Neural progenitor cell (in vitro differentiated cells): Measurements from ENCODE around the gene CDKL5. TPM values are rescaled to one million over a fixed set of nuclear protein-coding genes. Genes with fewer than 3 reads are reported as not detected.

Source experiments
- DNase-seq: peaks from one replicate; pipeline ENCODE4 v3.0.0-alpha.2; 2016; ENCODE audit warnings: low spot score
- H2AFZ ChIP-seq: fragments of 200-600 bp; sonication (generic); replicated peaks from 2 replicates; pipeline ENCODE4 v1.6.1; 2016; ENCODE audit warnings: antibody characterized with exemption
- H3F3A ChIP-seq: fragments of 200-600 bp; sonication (generic); 2 replicates; pipeline ENCODE4 v1.6.1; 2016; ENCODE audit warnings: antibody characterized with exemption, low read depth
- H3K27ac ChIP-seq: fragments of 200-600 bp; sonication (generic); 2 replicates; pipeline ENCODE4 v1.5.1; 2016; ENCODE audit warnings: mild to moderate bottlenecking
- H3K27me3 ChIP-seq: fragments of 200-600 bp; sonication (generic); 2 replicates; pipeline ENCODE4 v1.6.1; 2016; ENCODE audit warnings: mild to moderate bottlenecking, moderate library complexity
- H3K36me3 ChIP-seq: fragments of 200-600 bp; sonication (generic); 2 replicates; pipeline ENCODE4 v1.5.1; 2016
- H3K4me1 ChIP-seq: fragments of 200-600 bp; sonication (generic); 2 replicates; pipeline ENCODE4 v1.6.1; 2016; ENCODE audit warnings: mixed run types
- H3K4me2 ChIP-seq: fragments of 200-600 bp; sonication (generic); 2 replicates; pipeline ENCODE4 v1.6.1; 2016
- H3K4me3 ChIP-seq: fragments of 200-600 bp; sonication (generic); 2 replicates; pipeline ENCODE4 v1.5.1; 2016
- H3K79me2 ChIP-seq: fragments of 200-600 bp; sonication (generic); 2 replicates; pipeline ENCODE4 v1.6.1; 2016; ENCODE audit warnings: low read depth
- H3K9ac ChIP-seq: fragments of 200-600 bp; sonication (generic); 2 replicates; pipeline ENCODE4 v1.6.1; 2016
- H3K9me3 ChIP-seq: fragments of 200-600 bp; sonication (generic); 2 replicates; pipeline ENCODE4 v1.5.1; 2016; ENCODE audit warnings: low read depth
- H4K20me1 ChIP-seq: fragments of 200-600 bp; sonication (generic); 2 replicates; pipeline ENCODE4 v1.6.1; 2016; ENCODE audit warnings: low read depth
- H3K27ac Mint-ChIP-seq: 3 replicates; pipeline ENCODE4 v1.8.0; 2021; ENCODE audit warnings: mixed read lengths
- H3K27me3 Mint-ChIP-seq: 2 replicates; pipeline ENCODE4 v1.8.0; 2022; ENCODE audit warnings: low read depth, mild to moderate bottlenecking, inconsistent platforms, moderate library complexity, mixed read lengths; ENCODE audit not compliant: insufficient read depth
- H3K36me3 Mint-ChIP-seq: 3 replicates; pipeline ENCODE4 v1.8.0; 2021; ENCODE audit warnings: mixed read lengths
- H3K4me1 Mint-ChIP-seq: 3 replicates; pipeline ENCODE4 v1.8.0; 2021; ENCODE audit warnings: mixed read lengths
- H3K4me3 Mint-ChIP-seq: 3 replicates; pipeline ENCODE4 v1.8.0; 2021; ENCODE audit warnings: mild to moderate bottlenecking, moderate library complexity, mixed read lengths
- H3K9me3 Mint-ChIP-seq: 3 replicates; pipeline ENCODE4 v1.8.0; 2020; ENCODE audit warnings: mixed read lengths
- EZH2 ChIP-seq: fragments of 200-600 bp; sonication (generic); IDR thresholded peaks from 2 replicates; pipeline ENCODE4 v1.6.1; 2017; ENCODE audit warnings: antibody characterized with exemption, mild to moderate bottlenecking, moderate library complexity
- EZH2phosphoT487 ChIP-seq: fragments of 200-600 bp; sonication (generic); IDR thresholded peaks from 2 replicates; pipeline ENCODE4 v1.6.1; 2017; ENCODE audit warnings: antibody characterized with exemption
- total RNA-seq: library from RNA; depleted of rRNA; stranded (reverse); fragments of >200 nt; gene quantifications from 2 replicates; pipeline ENCODE4 v1.2.3, GENCODE V29; 2015; ENCODE audit warnings: low replicate concordance
- TF ChIP-seq, protein P1 (sequence below): fragments of 200-600 bp; sonication (generic); IDR thresholded peaks from 2 replicates; pipeline ENCODE4 v1.5.1; 2017; ENCODE audit warnings: antibody characterized with exemption, mild to moderate bottlenecking

CDKL5 gene
- total RNA-seq, 1 donor from 2014 or later: 8.6 TPM

DNA sequence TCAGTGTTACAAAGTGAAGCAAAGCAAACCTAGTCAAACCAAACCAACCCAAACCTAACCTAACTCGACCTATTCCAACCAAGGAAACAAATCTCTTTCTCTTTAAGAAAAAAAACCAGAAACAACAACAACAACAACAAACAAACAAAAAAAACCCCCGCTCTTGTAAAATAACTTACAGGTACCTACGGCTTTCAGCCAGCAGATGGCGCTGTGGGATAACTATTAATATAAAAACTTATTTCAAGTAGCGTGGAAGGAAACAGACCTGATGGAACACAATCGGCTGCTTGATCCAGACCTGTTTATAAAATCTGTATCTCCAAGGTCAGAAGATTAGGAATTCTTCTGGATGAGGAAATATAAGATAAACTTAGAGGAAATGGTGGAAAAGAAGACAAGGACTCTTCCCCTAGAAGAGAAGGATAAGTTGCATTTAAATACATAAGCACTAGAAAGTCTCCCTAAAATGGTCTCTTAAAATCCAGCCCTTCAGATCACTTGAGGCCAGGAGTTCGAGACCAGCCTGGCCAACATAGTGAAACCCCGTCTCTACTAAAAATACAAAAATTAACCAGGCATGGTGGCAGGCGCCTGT, 34.4 kb upstream of the CDKL5 start:
- Histone ChIP-seq H4K20me1 (no peaks in the 10 kb centered on the region), H3K79me2 (no peaks in the 10 kb centered on the region), H2AFZ (no peak overlapping the region), H3K27ac (no peak overlapping the region), H3F3A (no peaks in the 10 kb centered on the region), H3K4me2 (no peak overlapping the region), H3K4me1 (no peaks in the 10 kb centered on the region), H3K4me3 (no peak overlapping the region), H3K9ac (no peak overlapping the region), H3K27me3 (no peaks in the 10 kb centered on the region), H3K9me3 (no peaks in the 10 kb centered on the region), H3K36me3 (no peaks in the 10 kb centered on the region)
- H3K27me3 Mint-ChIP-seq: no peaks in the 10 kb centered on the region
- peak; percentile 80 for DNase-seq
- H3K27ac Mint-ChIP-seq: no peak overlapping the region
- peaks cover 3% of the 10 kb centered on the region for H3K9me3 Mint-ChIP-seq
- TF ChIP-seq, protein P1, sequence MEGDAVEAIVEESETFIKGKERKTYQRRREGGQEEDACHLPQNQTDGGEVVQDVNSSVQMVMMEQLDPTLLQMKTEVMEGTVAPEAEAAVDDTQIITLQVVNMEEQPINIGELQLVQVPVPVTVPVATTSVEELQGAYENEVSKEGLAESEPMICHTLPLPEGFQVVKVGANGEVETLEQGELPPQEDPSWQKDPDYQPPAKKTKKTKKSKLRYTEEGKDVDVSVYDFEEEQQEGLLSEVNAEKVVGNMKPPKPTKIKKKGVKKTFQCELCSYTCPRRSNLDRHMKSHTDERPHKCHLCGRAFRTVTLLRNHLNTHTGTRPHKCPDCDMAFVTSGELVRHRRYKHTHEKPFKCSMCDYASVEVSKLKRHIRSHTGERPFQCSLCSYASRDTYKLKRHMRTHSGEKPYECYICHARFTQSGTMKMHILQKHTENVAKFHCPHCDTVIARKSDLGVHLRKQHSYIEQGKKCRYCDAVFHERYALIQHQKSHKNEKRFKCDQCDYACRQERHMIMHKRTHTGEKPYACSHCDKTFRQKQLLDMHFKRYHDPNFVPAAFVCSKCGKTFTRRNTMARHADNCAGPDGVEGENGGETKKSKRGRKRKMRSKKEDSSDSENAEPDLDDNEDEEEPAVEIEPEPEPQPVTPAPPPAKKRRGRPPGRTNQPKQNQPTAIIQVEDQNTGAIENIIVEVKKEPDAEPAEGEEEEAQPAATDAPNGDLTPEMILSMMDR: peak; percentile 80
- no peak for TF ChIP-seq EZH2phosphoT487
- no peaks in the 10 kb centered on the region for H3K36me3 Mint-ChIP-seq
- no peak overlapping the region for H3K4me3 Mint-ChIP-seq
- peaks cover 3% of the 10 kb centered on the region for H3K4me1 Mint-ChIP-seq

- no peaks in the 10 kb centered on the region for H3K36me3 Mint-ChIP-seq
These were observed 30.9 kb upstream of the CDKL5 start for GRCh38 chrX:18394477-18394876.

DNA sequence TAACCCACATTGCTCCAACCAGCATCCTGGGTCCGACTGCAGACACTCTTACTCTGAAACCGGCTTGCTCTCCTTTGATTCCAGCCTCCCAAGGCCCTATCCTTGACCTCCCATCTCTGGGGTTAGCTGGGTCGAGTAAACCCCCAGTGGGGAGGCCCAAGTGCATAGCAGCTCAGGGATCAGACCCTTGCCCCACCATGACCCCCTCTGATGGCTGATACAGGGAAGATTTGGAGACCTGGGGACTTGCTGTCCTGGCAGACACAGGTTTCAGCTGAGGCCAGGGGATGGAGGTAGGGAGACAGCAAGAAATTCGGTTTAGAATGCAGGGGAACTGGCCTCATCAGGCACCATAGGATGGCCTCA, 23.6 kb upstream of the CDKL5 start:
- Histone ChIP-seq H3K4me2 (no peak overlapping the region), H3K27ac (no peak overlapping the region), H3K9me3 (no peaks in the 10 kb centered on the region), H3K9ac (no peak overlapping the region), H4K20me1 (no peaks in the 10 kb centered on the region), H3K27me3 (no peaks in the 10 kb centered on the region), H3K4me3 (no peak overlapping the region), H3K36me3 (no peaks in the 10 kb centered on the region), H2AFZ (no peak overlapping the region), H3K4me1 (no peaks in the 10 kb centered on the region), H3F3A (no peaks in the 10 kb centered on the region), H3K79me2 (no peaks in the 10 kb centered on the region)
- Mint-ChIP-seq H3K4me3 (peak overlapping the region; percentile 30), H3K27ac (no peak overlapping the region), H3K27me3 (peaks cover 2% of the 10 kb centered on the region), H3K9me3 (peaks cover 11% of the 10 kb centered on the region), H3K4me1 (no peaks in the 10 kb centered on the region), H3K36me3 (no peaks in the 10 kb centered on the region)
- TF ChIP-seq EZH2: no peak
- TF ChIP-seq EZH2phosphoT487: no peak
- TF ChIP-seq, protein P1: no peak
- no peak for DNase-seq

More at GRCh38 chrX:18394477-18394876, 30.9 kb upstream of the CDKL5 start:
- peaks cover 3% of the 10 kb centered on the region for H3K4me1 Mint-ChIP-seq
- no peaks in the 10 kb centered on the region for H4K20me1 ChIP-seq
- peak overlapping the region; percentile 20 for H2AFZ ChIP-seq
- no peak overlapping the region for H3K9ac ChIP-seq
- H3K27ac ChIP-seq: no peak overlapping the region
- no peak overlapping the region for H3K4me3 Mint-ChIP-seq
- H3K27me3 ChIP-seq: no peaks in the 10 kb centered on the region
- H3K36me3 ChIP-seq: no peaks in the 10 kb centered on the region
- no peaks in the 10 kb centered on the region for H3K9me3 ChIP-seq
- H3K9me3 Mint-ChIP-seq: peaks cover 3% of the 10 kb centered on the region
- no peak overlapping the region for H3K4me3 ChIP-seq
- H3K79me2 ChIP-seq: no peaks in the 10 kb centered on the region
- no peak for DNase-seq
- no peaks in the 10 kb centered on the region for H3K4me1 ChIP-seq
- no peaks in the 10 kb centered on the region for H3K27me3 Mint-ChIP-seq
- no peak for TF ChIP-seq EZH2phosphoT487
- TF ChIP-seq EZH2: no peak
- TF ChIP-seq, protein P1: no peak
- H3F3A ChIP-seq: no peaks in the 10 kb centered on the region
- no peak overlapping the region for H3K27ac Mint-ChIP-seq
- no peak overlapping the region for H3K4me2 ChIP-seq
